ENCODE measurements around the gene CLCN5.

CLCN5 gene

GRCh38 chrX:50097071-50097470, 174.7 kb downstream of the CLCN5 start:
- H2BK12ac ChIP-seq (ENCODE audit: low read length), result no peak overlapping the region
- no peak overlapping the region for H3K14ac ChIP-seq (ENCODE audit: low read length)
- no peak overlapping the region for H3K4me2 ChIP-seq (ENCODE audit: insufficient read depth, low read length, poor library complexity, severe bottlenecking)
- H2BK5ac ChIP-seq (ENCODE audit: low read length), result no peak overlapping the region
- no peaks in the 10 kb centered on the region for H3K79me1 ChIP-seq (ENCODE audit: low read depth, low read length)
- no peak overlapping the region for H4K8ac ChIP-seq (ENCODE audit: low read depth, low read length)
- H2BK15ac ChIP-seq (ENCODE audit: low read length), result no peak overlapping the region
- no peaks in the 10 kb centered on the region for H3K4me1 ChIP-seq (ENCODE audit: control insufficient read depth in 2 of 2, insufficient read depth in 1 of 2, low read depth in 1 of 2, low read length in 2 of 2)
- H2AFZ ChIP-seq (ENCODE audit: low read length), result no peak overlapping the region
- no peak overlapping the region for H4K91ac ChIP-seq (ENCODE audit: low read depth, low read length, poor library complexity)
- no peak overlapping the region for H3K9ac ChIP-seq (ENCODE audit: low read depth, low read length, poor library complexity)
- H2AK5ac ChIP-seq (ENCODE audit: low read depth, low read length), result no peak overlapping the region
- no peak overlapping the region for H2BK120ac ChIP-seq (ENCODE audit: low read depth, low read length)
- no peak overlapping the region for H3K27ac ChIP-seq (replicated peaks; ENCODE audit: low read length)
- H3K23ac ChIP-seq (ENCODE audit: low read depth, low read length, poor library complexity), result no peak overlapping the region
- no peak overlapping the region for H3K18ac ChIP-seq (ENCODE audit: low read length)
- no peaks in the 10 kb centered on the region for H3K9me3 ChIP-seq (replicated peaks in 1 of 2; ENCODE audit: control insufficient read depth in 2 of 2, insufficient read depth in 1 of 2, low read depth in 1 of 2, low read length in 2 of 2)
- no CpG with 5 or more reads among the region's 4 CpGs for WGBS, 2 donors (ENCODE audit: extremely low coverage in 2 of 2, insufficient read length in 2 of 2, insufficient replicate concordance in 1 of 2)
- no peak overlapping the region for H3K4me3 ChIP-seq (ENCODE audit: low read length in 2 of 2)
- H3K36me3 ChIP-seq (replicated peaks in 1 of 2; ENCODE audit: control insufficient read depth in 2 of 2, insufficient read depth in 2 of 2, low read length in 2 of 2), result no peaks in the 10 kb centered on the region
- H3K27me3 ChIP-seq (ENCODE audit: control insufficient read depth in 3 of 3, insufficient read depth in 3 of 3, low read depth in 1 of 3, low read length in 3 of 3), result no peaks in the 10 kb centered on the region
- DNase-seq (ENCODE audit: low spot score), result no peak
- no peak overlapping the region for H3K4ac ChIP-seq (ENCODE audit: low read length)

- H3K14ac ChIP-seq (ENCODE audit: low read length), result no peak overlapping the region
- no peak overlapping the region for H3K4ac ChIP-seq (ENCODE audit: low read length)
- no peak overlapping the region for H2BK5ac ChIP-seq (ENCODE audit: low read length)
- H3K36me3 ChIP-seq (replicated peaks in 1 of 2; ENCODE audit: control insufficient read depth in 2 of 2, insufficient read depth in 2 of 2, low read length in 2 of 2), result no peaks in the 10 kb centered on the region
- H3K9me3 ChIP-seq (replicated peaks in 1 of 2; ENCODE audit: control insufficient read depth in 2 of 2, insufficient read depth in 1 of 2, low read depth in 1 of 2, low read length in 2 of 2), result no peaks in the 10 kb centered on the region
- no peak overlapping the region for H4K91ac ChIP-seq (ENCODE audit: low read depth, low read length, poor library complexity)
- H3K9ac ChIP-seq (ENCODE audit: low read depth, low read length, poor library complexity), result no peak overlapping the region
- H2BK120ac ChIP-seq (ENCODE audit: low read depth, low read length), result no peak overlapping the region
- H3K79me1 ChIP-seq (ENCODE audit: low read depth, low read length), result no peaks in the 10 kb centered on the region
- no CpG with 5 or more reads among the region's 3 CpGs for WGBS, 2 donors (ENCODE audit: extremely low coverage in 2 of 2, insufficient read length in 2 of 2, insufficient replicate concordance in 1 of 2)
- no peak overlapping the region for H4K8ac ChIP-seq (ENCODE audit: low read depth, low read length)
- H2BK15ac ChIP-seq (ENCODE audit: low read length), result no peak overlapping the region
- no peak overlapping the region for H3K23ac ChIP-seq (ENCODE audit: low read depth, low read length, poor library complexity)
- no peak overlapping the region for H2AFZ ChIP-seq (ENCODE audit: low read length)
- no peaks in the 10 kb centered on the region for H3K4me1 ChIP-seq (ENCODE audit: control insufficient read depth in 2 of 2, insufficient read depth in 1 of 2, low read depth in 1 of 2, low read length in 2 of 2)
- no peak overlapping the region for H3K4me2 ChIP-seq (ENCODE audit: insufficient read depth, low read length, poor library complexity, severe bottlenecking)
- no peak overlapping the region for H2BK12ac ChIP-seq (ENCODE audit: low read length)
- no peak overlapping the region for H3K4me3 ChIP-seq (ENCODE audit: low read length in 2 of 2)
- no peak overlapping the region for H3K27ac ChIP-seq (replicated peaks; ENCODE audit: low read length)
- no peak overlapping the region for H2AK5ac ChIP-seq (ENCODE audit: low read depth, low read length)
- no peak for DNase-seq (ENCODE audit: low spot score)
- no peaks in the 10 kb centered on the region for H3K27me3 ChIP-seq (ENCODE audit: control insufficient read depth in 3 of 3, insufficient read depth in 3 of 3, low read depth in 1 of 3, low read length in 3 of 3)
- no peak overlapping the region for H3K18ac ChIP-seq (ENCODE audit: low read length)
These were observed 175.8 kb downstream of the CLCN5 start for GRCh38 chrX:50098241-50098640.

GRCh38 chrX:50098749-50099148, 176.4 kb downstream of the CLCN5 start:
- Histone ChIP-seq H3K79me1 (ENCODE audit: low read depth, low read length) (no peaks in the 10 kb centered on the region), H2BK120ac (ENCODE audit: low read depth, low read length) (no peak overlapping the region), H3K18ac (ENCODE audit: low read length) (no peak overlapping the region), H3K14ac (ENCODE audit: low read length) (no peak overlapping the region), H3K27me3 (ENCODE audit: control insufficient read depth in 3 of 3, insufficient read depth in 3 of 3, low read depth in 1 of 3, low read length in 3 of 3) (no peaks in the 10 kb centered on the region), H4K91ac (ENCODE audit: low read depth, low read length, poor library complexity) (no peak overlapping the region), H3K4me2 (ENCODE audit: insufficient read depth, low read length, poor library complexity, severe bottlenecking) (no peak overlapping the region), H3K9ac (ENCODE audit: low read depth, low read length, poor library complexity) (no peak overlapping the region), H2BK12ac (ENCODE audit: low read length) (no peak overlapping the region), H2AK5ac (ENCODE audit: low read depth, low read length) (no peak overlapping the region), H3K36me3 (replicated peaks in 1 of 2; ENCODE audit: control insufficient read depth in 2 of 2, insufficient read depth in 2 of 2, low read length in 2 of 2) (no peaks in the 10 kb centered on the region), H3K4me1 (ENCODE audit: control insufficient read depth in 2 of 2, insufficient read depth in 1 of 2, low read depth in 1 of 2, low read length in 2 of 2) (no peaks in the 10 kb centered on the region), H2BK5ac (ENCODE audit: low read length) (no peak overlapping the region), H3K27ac (replicated peaks; ENCODE audit: low read length) (no peak overlapping the region), H2BK15ac (ENCODE audit: low read length) (no peak overlapping the region), H2AFZ (ENCODE audit: low read length) (no peak overlapping the region), H3K23ac (ENCODE audit: low read depth, low read length, poor library complexity) (no peak overlapping the region), H3K4me3 (ENCODE audit: low read length in 2 of 2) (no peak overlapping the region), H4K8ac (ENCODE audit: low read depth, low read length) (no peak overlapping the region), H3K4ac (ENCODE audit: low read length) (no peak overlapping the region), H3K9me3 (replicated peaks in 1 of 2; ENCODE audit: control insufficient read depth in 2 of 2, insufficient read depth in 1 of 2, low read depth in 1 of 2, low read length in 2 of 2) (no peaks in the 10 kb centered on the region)
- no CpG with 5 or more reads among the region's 5 CpGs for WGBS, 2 donors (ENCODE audit: extremely low coverage in 2 of 2, insufficient read length in 2 of 2, insufficient replicate concordance in 1 of 2)
- no peak for DNase-seq (ENCODE audit: low spot score)

GRCh38 chrX:50099331-50099730, 176.9 kb downstream of the CLCN5 start:
- no peak overlapping the region for H4K8ac ChIP-seq (ENCODE audit: low read depth, low read length)
- H3K4ac ChIP-seq (ENCODE audit: low read length), result no peak overlapping the region
- H2BK15ac ChIP-seq (ENCODE audit: low read length), result no peak overlapping the region
- H3K4me1 ChIP-seq (ENCODE audit: control insufficient read depth in 2 of 2, insufficient read depth in 1 of 2, low read depth in 1 of 2, low read length in 2 of 2), result no peaks in the 10 kb centered on the region
- H4K91ac ChIP-seq (ENCODE audit: low read depth, low read length, poor library complexity), result no peak overlapping the region
- WGBS, 2 donors (ENCODE audit: extremely low coverage in 2 of 2, insufficient read length in 2 of 2, insufficient replicate concordance in 1 of 2), result no CpG with 5 or more reads among the region's 4 CpGs
- no peak overlapping the region for H3K4me2 ChIP-seq (ENCODE audit: insufficient read depth, low read length, poor library complexity, severe bottlenecking)
- H3K9ac ChIP-seq (ENCODE audit: low read depth, low read length, poor library complexity), result no peak overlapping the region
- no peaks in the 10 kb centered on the region for H3K9me3 ChIP-seq (replicated peaks in 1 of 2; ENCODE audit: control insufficient read depth in 2 of 2, insufficient read depth in 1 of 2, low read depth in 1 of 2, low read length in 2 of 2)
- H2AK5ac ChIP-seq (ENCODE audit: low read depth, low read length), result no peak overlapping the region
- H3K27me3 ChIP-seq (ENCODE audit: control insufficient read depth in 3 of 3, insufficient read depth in 3 of 3, low read depth in 1 of 3, low read length in 3 of 3), result no peaks in the 10 kb centered on the region
- DNase-seq (ENCODE audit: low spot score), result no peak
- H2BK5ac ChIP-seq (ENCODE audit: low read length), result no peak overlapping the region
- no peak overlapping the region for H2AFZ ChIP-seq (ENCODE audit: low read length)
- H3K18ac ChIP-seq (ENCODE audit: low read length), result no peak overlapping the region
- no peak overlapping the region for H3K14ac ChIP-seq (ENCODE audit: low read length)
- H3K23ac ChIP-seq (ENCODE audit: low read depth, low read length, poor library complexity), result no peak overlapping the region
- no peak overlapping the region for H3K27ac ChIP-seq (replicated peaks; ENCODE audit: low read length)
- no peaks in the 10 kb centered on the region for H3K36me3 ChIP-seq (replicated peaks in 1 of 2; ENCODE audit: control insufficient read depth in 2 of 2, insufficient read depth in 2 of 2, low read length in 2 of 2)
- H2BK12ac ChIP-seq (ENCODE audit: low read length), result no peak overlapping the region
- no peak overlapping the region for H3K4me3 ChIP-seq (ENCODE audit: low read length in 2 of 2)
- H2BK120ac ChIP-seq (ENCODE audit: low read depth, low read length), result no peak overlapping the region
- H3K79me1 ChIP-seq (ENCODE audit: low read depth, low read length), result no peaks in the 10 kb centered on the region
